ENCODE data around the gene SEMA6A.
"Not testable (repeated sequence)": the region's sequence is repeated elsewhere in the genome, so short reads cannot be mapped to it uniquely, and the experiment has no call there.

Gene SEMA6A

DNA sequence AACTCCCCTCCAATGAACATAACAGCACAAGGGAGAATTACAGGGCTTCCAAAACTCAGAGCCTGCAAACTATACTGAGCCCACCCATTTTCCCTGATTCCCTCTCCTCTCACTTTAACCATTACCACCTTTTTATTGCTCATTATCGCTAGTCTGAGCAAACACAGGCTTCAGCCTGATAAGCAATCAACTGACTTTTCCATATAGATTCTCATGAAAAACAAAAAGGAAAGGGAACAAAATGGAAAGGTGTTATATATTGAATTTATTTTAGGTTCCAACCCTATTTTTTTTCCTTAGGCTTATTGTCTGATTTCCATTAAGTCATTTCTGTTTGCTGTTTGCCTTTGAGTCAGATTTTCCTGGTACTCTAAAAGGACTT is 27.9 kb downstream of the SEMA6A start:
- H3K4me1 ChIP-seq (ENCODE audit: insufficient read depth, insufficient read length), result no peaks in the 10 kb centered on the region
- no peak overlapping the region for H3K4me3 ChIP-seq (ENCODE audit: insufficient read length, low read depth)
- H3K27me3 ChIP-seq (ENCODE audit: insufficient read depth, insufficient read length), result no peaks in the 10 kb centered on the region
- H3K36me3 ChIP-seq (ENCODE audit: insufficient read depth, insufficient read length, low read length), result peaks cover 24% of the 10 kb centered on the region
- TF ChIP-seq SUZ12 (IDR thresholded peaks at IDR 0.05; ENCODE audit: extremely low read depth, insufficient read depth, insufficient read length), result no peak
- TF ChIP-seq YY1 (IDR thresholded peaks at IDR 0.05; ENCODE audit: insufficient read depth, insufficient read length), result no peak
- no peak for TF ChIP-seq ZNF274 (IDR thresholded peaks at IDR 0.05; ENCODE audit: low read depth, low read length)
- DNase-seq (ENCODE audit: low read depth, low spot score), result no peak
- no peak overlapping the region for H3K9ac ChIP-seq (ENCODE audit: insufficient read length, low read depth)
- H3K9me3 ChIP-seq (ENCODE audit: insufficient read depth, low read length), result peaks cover 26% of the 10 kb centered on the region

GRCh38 chr5:116546033-116546742 is 28.4 kb downstream of the SEMA6A start:
- TF ChIP-seq YY1 (IDR thresholded peaks at IDR 0.05; ENCODE audit: insufficient read depth, insufficient read length), result no peak
- no peak for TF ChIP-seq ZNF274 (IDR thresholded peaks at IDR 0.05; ENCODE audit: low read depth, low read length)
- no peak for TF ChIP-seq SUZ12 (IDR thresholded peaks at IDR 0.05; ENCODE audit: extremely low read depth, insufficient read depth, insufficient read length)
- Histone ChIP-seq H3K4me3 (ENCODE audit: insufficient read length, low read depth) (no peak overlapping the region), H3K9me3 (ENCODE audit: insufficient read depth, low read length) (peaks cover 26% of the 10 kb centered on the region), H3K4me1 (ENCODE audit: insufficient read depth, insufficient read length) (no peaks in the 10 kb centered on the region), H3K36me3 (ENCODE audit: insufficient read depth, insufficient read length, low read length) (peaks cover 22% of the 10 kb centered on the region), H3K9ac (ENCODE audit: insufficient read length, low read depth) (no peak overlapping the region), H3K27me3 (ENCODE audit: insufficient read depth, insufficient read length) (no peaks in the 10 kb centered on the region)
- no peak for DNase-seq (ENCODE audit: low read depth, low spot score)

- not testable (repeated sequence) for H3K27me3 ChIP-seq (ENCODE audit: insufficient read depth, insufficient read length); H3K4me1 ChIP-seq (ENCODE audit: insufficient read depth, insufficient read length); H3K4me3 ChIP-seq (ENCODE audit: insufficient read length, low read depth); H3K9ac ChIP-seq (ENCODE audit: insufficient read length, low read depth); DNase-seq (ENCODE audit: low read depth, low spot score)
- Histone ChIP-seq H3K36me3 (ENCODE audit: insufficient read depth, insufficient read length, low read length) (peaks cover 17% of the 10 kb centered on the region), H3K9me3 (ENCODE audit: insufficient read depth, low read length) (peaks cover 26% of the 10 kb centered on the region)
Measured at GRCh38 chr5:116545465-116545864, 29.2 kb downstream of the SEMA6A start.

DNA sequence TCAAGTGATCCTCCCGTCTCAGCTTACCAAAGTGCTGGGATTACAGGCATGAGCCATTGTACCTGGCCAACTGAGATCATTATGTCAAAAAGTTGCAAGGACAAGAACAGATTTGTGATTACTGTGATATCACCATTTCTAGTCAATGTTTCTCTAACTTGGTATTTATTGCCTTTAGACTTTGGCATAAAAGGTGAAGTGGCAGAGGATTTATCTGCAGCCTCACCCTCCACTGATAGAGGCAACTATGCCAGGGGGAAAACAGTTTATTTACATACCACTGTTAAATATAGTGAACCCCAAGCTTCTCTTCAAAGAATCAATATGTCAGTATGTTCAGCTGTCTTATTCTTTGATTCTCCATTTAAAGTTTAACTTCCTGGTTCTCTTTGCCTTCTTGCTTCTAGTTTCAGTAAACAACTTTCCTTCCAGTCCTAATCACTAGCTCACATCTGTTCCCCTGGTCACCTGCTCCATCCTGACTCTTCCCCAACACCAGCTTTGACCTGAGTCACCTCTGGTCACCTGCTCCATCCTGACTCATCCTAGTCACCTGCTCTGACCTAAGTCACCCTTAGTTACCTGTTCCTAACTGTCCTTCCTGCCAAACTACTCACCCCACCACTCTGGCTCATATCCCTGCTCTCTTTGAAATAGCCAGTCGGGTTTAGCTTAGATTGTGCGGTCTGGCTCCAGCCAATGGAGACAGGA is 29.9 kb downstream of the SEMA6A start:
- no peaks in the 10 kb centered on the region for H3K4me1 ChIP-seq (ENCODE audit: insufficient read depth, insufficient read length)
- no peaks in the 10 kb centered on the region for H3K27me3 ChIP-seq (ENCODE audit: insufficient read depth, insufficient read length)
- no peak overlapping the region for H3K9ac ChIP-seq (ENCODE audit: insufficient read length, low read depth)
- no peak overlapping the region for H3K4me3 ChIP-seq (ENCODE audit: insufficient read length, low read depth)
- peaks cover 18% of the 10 kb centered on the region for H3K36me3 ChIP-seq (ENCODE audit: insufficient read depth, insufficient read length, low read length)
- TF ChIP-seq YY1 (IDR thresholded peaks at IDR 0.05; ENCODE audit: insufficient read depth, insufficient read length) (no peak), SUZ12 (IDR thresholded peaks at IDR 0.05; ENCODE audit: extremely low read depth, insufficient read depth, insufficient read length) (no peak), ZNF274 (IDR thresholded peaks at IDR 0.05; ENCODE audit: low read depth, low read length) (no peak)
- DNase-seq (ENCODE audit: low read depth, low spot score), result no peak
- peaks cover 26% of the 10 kb centered on the region for H3K9me3 ChIP-seq (ENCODE audit: insufficient read depth, low read length)

DNA sequence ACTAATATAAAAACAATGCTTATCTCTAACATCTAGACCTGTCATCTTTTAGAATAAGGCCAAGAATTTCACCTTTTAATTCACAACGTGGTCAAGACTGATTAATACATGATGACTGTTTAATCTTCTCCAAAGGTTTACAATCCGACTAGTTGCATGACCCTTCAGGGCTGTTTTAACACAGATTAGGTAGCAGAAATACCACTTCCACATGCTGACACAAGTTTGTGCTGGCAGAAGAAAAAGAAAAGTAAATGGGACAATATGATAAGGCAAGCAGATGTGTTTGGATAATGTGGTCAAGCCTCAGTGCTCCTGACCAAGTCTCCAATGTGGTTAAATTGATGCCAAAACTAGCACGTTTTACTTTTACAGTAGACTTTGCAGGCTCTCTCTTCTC is 31.1 kb downstream of the SEMA6A start:
- H3K4me3 ChIP-seq (ENCODE audit: insufficient read length, low read depth), result no peak overlapping the region
- no peak for DNase-seq (ENCODE audit: low read depth, low spot score)
- peaks cover 26% of the 10 kb centered on the region for H3K9me3 ChIP-seq (ENCODE audit: insufficient read depth, low read length)
- no peak overlapping the region for H3K9ac ChIP-seq (ENCODE audit: insufficient read length, low read depth)
- H3K36me3 ChIP-seq (ENCODE audit: insufficient read depth, insufficient read length, low read length), result peaks cover 18% of the 10 kb centered on the region
- H3K27me3 ChIP-seq (ENCODE audit: insufficient read depth, insufficient read length), result no peaks in the 10 kb centered on the region
- TF ChIP-seq YY1 (IDR thresholded peaks at IDR 0.05; ENCODE audit: insufficient read depth, insufficient read length) (no peak), SUZ12 (IDR thresholded peaks at IDR 0.05; ENCODE audit: extremely low read depth, insufficient read depth, insufficient read length) (no peak), ZNF274 (IDR thresholded peaks at IDR 0.05; ENCODE audit: low read depth, low read length) (no peak)
- no peaks in the 10 kb centered on the region for H3K4me1 ChIP-seq (ENCODE audit: insufficient read depth, insufficient read length)

- no peaks in the 10 kb centered on the region for H3K27me3 ChIP-seq (ENCODE audit: insufficient read depth, insufficient read length)
- H3K4me3 ChIP-seq (ENCODE audit: insufficient read length, low read depth), result no peak overlapping the region
- peaks cover 20% of the 10 kb centered on the region for H3K9me3 ChIP-seq (ENCODE audit: insufficient read depth, low read length)
- H3K9ac ChIP-seq (ENCODE audit: insufficient read length, low read depth), result no peak overlapping the region
- DNase-seq (ENCODE audit: low read depth, low spot score), result no peak
- peaks cover 12% of the 10 kb centered on the region for H3K36me3 ChIP-seq (ENCODE audit: insufficient read depth, insufficient read length, low read length)
- no peaks in the 10 kb centered on the region for H3K4me1 ChIP-seq (ENCODE audit: insufficient read depth, insufficient read length)
- TF ChIP-seq YY1 (IDR thresholded peaks at IDR 0.05; ENCODE audit: insufficient read depth, insufficient read length) (no peak), SUZ12 (IDR thresholded peaks at IDR 0.05; ENCODE audit: extremely low read depth, insufficient read depth, insufficient read length) (no peak), ZNF274 (IDR thresholded peaks at IDR 0.05; ENCODE audit: low read depth, low read length) (no peak)
Measured at GRCh38 chr5:116542619-116543018, 32.0 kb downstream of the SEMA6A start.

DNA sequence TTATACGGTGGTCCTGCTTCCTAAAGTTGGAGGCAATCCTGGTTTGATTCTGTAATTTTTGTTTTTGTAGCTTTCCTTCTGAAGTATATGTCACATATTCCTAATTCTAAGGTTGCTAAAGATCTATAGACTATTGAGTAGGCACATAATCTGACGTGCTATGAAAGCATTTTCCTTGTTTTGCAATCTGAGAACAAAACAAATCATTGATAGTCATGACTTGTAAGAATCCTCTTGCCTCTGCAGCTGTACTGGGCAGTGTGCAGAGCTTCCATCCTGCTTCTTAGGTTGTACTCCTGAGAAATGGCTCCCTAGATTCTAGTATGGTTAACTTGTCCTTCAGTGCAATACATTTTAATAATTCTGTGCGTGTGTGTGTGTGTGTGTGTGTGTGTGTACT is 35.4 kb downstream of the SEMA6A start:
- no peaks in the 10 kb centered on the region for H3K27me3 ChIP-seq (ENCODE audit: insufficient read depth, insufficient read length)

More for the DNA sequence above, 35.4 kb downstream of the SEMA6A start:
- Histone ChIP-seq H3K4me1 (ENCODE audit: insufficient read depth, insufficient read length) (peaks cover 7% of the 10 kb centered on the region), H3K4me3 (ENCODE audit: insufficient read length, low read depth) (no peak overlapping the region), H3K36me3 (ENCODE audit: insufficient read depth, insufficient read length, low read length) (peaks cover 3% of the 10 kb centered on the region), H3K9me3 (ENCODE audit: insufficient read depth, low read length) (no peaks in the 10 kb centered on the region), H3K9ac (ENCODE audit: insufficient read length, low read depth) (no peak overlapping the region)
- no peak for DNase-seq (ENCODE audit: low read depth, low spot score)
- no peak for TF ChIP-seq SUZ12 (IDR thresholded peaks at IDR 0.05; ENCODE audit: extremely low read depth, insufficient read depth, insufficient read length)
- TF ChIP-seq YY1 (IDR thresholded peaks at IDR 0.05; ENCODE audit: insufficient read depth, insufficient read length), result no peak
- TF ChIP-seq ZNF274 (IDR thresholded peaks at IDR 0.05; ENCODE audit: low read depth, low read length), result no peak
